NT2/D1 (cell line): ENCODE measurements around the gene CDK14.

Experiments
- SUZ12 ChIP-seq: IDR thresholded peaks from 2 replicates; pipeline ENCODE4 v1.6.1; 2011; ENCODE audit not compliant: insufficient read length, insufficient read depth; ENCODE audit errors: extremely low read depth
- YY1 ChIP-seq: IDR thresholded peaks from 2 replicates; pipeline ENCODE4 v1.6.1; 2011; ENCODE audit not compliant: insufficient read length, insufficient read depth
- ZNF274 ChIP-seq: IDR thresholded peaks from 2 replicates; pipeline ENCODE4 v1.6.1; 2011; ENCODE audit warnings: mild to moderate bottlenecking, low read depth, low read length

- no peak for TF ChIP-seq ZNF274
- no peak for TF ChIP-seq SUZ12
- TF ChIP-seq YY1 = no peak
Measured at GRCh38 chr7:90948085-90948484, 352.0 kb downstream of the CDK14 start.
